Measurements from ENCODE around the gene TCL1B.
"Not testable (repeated sequence)": the region's sequence is repeated elsewhere in the genome, so short reads cannot be mapped to it uniquely, and the experiment has no call there.

Gene TCL1B

GRCh38 chr14:95703805-95704204 is 17.6 kb downstream of the TCL1B start:
- no peak for DNase-seq

- no peak for DNase-seq
Observed at GRCh38 chr14:95705518-95705917, 19.3 kb downstream of the TCL1B start.

- DNase-seq: no peak
Observed at GRCh38 chr14:95707327-95707726, 21.1 kb downstream of the TCL1B start.

- no peak for DNase-seq
Observed at GRCh38 chr14:95710106-95710505, 23.9 kb downstream of the TCL1B start.

- no peak for DNase-seq
Observed at GRCh38 chr14:95711476-95712176, 25.4 kb downstream of the TCL1B start.

- DNase-seq: no peak
Observed at GRCh38 chr14:95712398-95712797, 26.2 kb downstream of the TCL1B start.

- DNase-seq: no peak
Observed at GRCh38 chr14:95713596-95714371, 27.6 kb downstream of the TCL1B start, which contains the start of gene TCL1A. TSS of gene TCL1A (minus strand) at chr14:95714125. CDS start at chr14:95714066, 59 bp downstream.

- no peak for DNase-seq
Observed at GRCh38 chr14:95722525-95723190, 36.4 kb downstream of the TCL1B start.

- DNase-seq: no peak
Observed at GRCh38 chr14:95725685-95726336, 39.6 kb downstream of the TCL1B start.

GRCh38 chr14:95727056-95727700 is 41.0 kb downstream of the TCL1B start:
- DNase-seq: no peak

- not testable (repeated sequence) for DNase-seq
Observed at GRCh38 chr14:95729402-95730028, 43.3 kb downstream of the TCL1B start.

GRCh38 chr14:95730126-95730525 is 43.9 kb downstream of the TCL1B start:
- DNase-seq: no peak

GRCh38 chr14:95733212-95733611 is 47.0 kb downstream of the TCL1B start:
- DNase-seq: no peak

GRCh38 chr14:95739356-95739755 is 53.1 kb downstream of the TCL1B start:
- DNase-seq: no peak

- no peak for DNase-seq
Observed at GRCh38 chr14:95741038-95741490, 54.8 kb downstream of the TCL1B start.

GRCh38 chr14:95741781-95742180 is 55.6 kb downstream of the TCL1B start:
- no peak for DNase-seq

Data from CD4-positive, alpha-beta T cell treated with Interleukin-6 for 4 hours (primary cell).